Mesodermal cell (in vitro differentiated cells): Measurements from ENCODE around the gene TDRD9.

Source experiments
- H3K27ac ChIP-seq: 2 replicates; pipeline ENCODE4 v1.7.0; 2013; ENCODE audit warnings: mild to moderate bottlenecking, low read depth, low read length, moderate library complexity; ENCODE audit not compliant: severe bottlenecking
- H3K36me3 ChIP-seq: 2 replicates; pipeline ENCODE4 v1.7.1; 2013; ENCODE audit warnings: mild to moderate bottlenecking, low read length, moderate library complexity; ENCODE audit not compliant: control insufficient read depth, insufficient read depth
- H3K4me1 ChIP-seq: one replicate; pipeline ENCODE4 v1.7.1; 2013; ENCODE audit warnings: mild to moderate bottlenecking, low read length; ENCODE audit not compliant: insufficient read depth, control insufficient read depth, poor library complexity, severe bottlenecking
- H3K4me3 ChIP-seq: 2 replicates; pipeline ENCODE4 v1.7.0; 2013; ENCODE audit warnings: low read length, control low read depth, mild to moderate bottlenecking; ENCODE audit not compliant: insufficient read depth, poor library complexity, severe bottlenecking; ENCODE audit errors: extremely low read depth
- H3K9me3 ChIP-seq: 2 replicates; pipeline ENCODE4 v1.7.1; 2013; ENCODE audit warnings: mild to moderate bottlenecking, low read length, moderate library complexity; ENCODE audit not compliant: control insufficient read depth
- WGBS, 2 experiments: methylation state at CpG; one replicate each; pipeline ENCODE4 v1.1.5; 2013; ENCODE audit warnings: missing lambda C conversion rate in 2 of 2; ENCODE audit not compliant: insufficient coverage in 2 of 2; 5-methylcytosine and 5-hydroxymethylcytosine counted together

TDRD9 gene

DNA sequence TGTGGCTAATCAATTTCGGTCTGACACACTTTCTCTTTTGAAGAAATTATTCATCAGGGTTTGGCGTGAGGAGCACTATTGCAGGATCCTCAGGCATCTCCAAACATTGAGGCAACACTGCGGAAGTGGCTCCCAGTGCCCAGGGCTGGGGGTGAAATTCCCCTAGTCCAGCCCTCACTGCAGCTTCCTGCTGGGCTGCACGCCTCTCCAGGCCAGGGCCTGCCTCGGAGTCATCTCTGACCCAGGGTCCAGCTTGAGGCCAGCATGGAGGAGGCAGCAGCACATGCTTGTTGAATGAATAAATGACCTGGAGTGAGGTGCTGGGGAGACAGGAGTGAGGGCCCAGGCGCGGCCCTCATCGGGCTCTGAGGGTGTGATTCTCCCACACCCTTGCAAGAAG is 36.0 kb upstream of the TDRD9 start:
- Histone ChIP-seq H3K4me3 (no peak overlapping the region), H3K9me3 (peaks cover 6% of the 10 kb centered on the region), H3K27ac (no peak overlapping the region), H3K4me1 (no peaks in the 10 kb centered on the region), H3K36me3 (no peaks in the 10 kb centered on the region)
- WGBS, 2 experiments, result 87 to 92% methylated on average over 3 to 7 of the region's 8 CpGs

DNA sequence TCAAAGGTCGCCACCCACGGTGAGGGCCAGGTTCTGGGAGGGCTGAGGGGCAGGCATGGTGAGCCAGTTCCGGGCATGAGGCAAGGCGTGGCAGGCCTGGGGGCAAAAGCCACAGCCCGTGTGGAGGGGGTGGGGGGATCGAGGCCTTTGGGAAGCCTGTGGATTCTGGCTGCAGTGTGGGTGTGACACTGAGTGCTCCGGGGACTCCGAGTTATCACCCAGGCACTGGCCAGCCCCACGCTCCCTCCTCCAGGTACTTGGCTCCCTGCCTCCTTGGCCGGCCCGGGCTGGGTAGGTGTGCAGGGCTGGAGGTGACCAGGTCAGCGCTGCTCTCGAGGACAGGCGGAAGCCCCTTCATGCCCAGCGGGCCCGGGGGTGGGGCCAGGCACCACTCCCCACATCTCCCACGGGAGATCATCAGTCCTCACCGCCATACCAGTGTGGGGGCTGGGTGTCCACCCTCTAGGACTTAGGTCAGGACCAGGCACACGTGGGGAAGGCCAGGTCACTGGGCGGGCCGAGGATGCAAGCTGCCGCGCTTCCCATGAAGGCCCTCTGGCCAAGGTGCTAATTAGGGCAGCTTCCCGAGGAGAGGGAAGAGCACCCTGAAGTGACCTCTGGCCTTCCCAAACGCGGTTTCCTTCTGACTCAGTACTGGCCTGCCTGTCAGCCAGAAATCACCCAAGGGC is 34.1 kb upstream of the TDRD9 start:
- WGBS, 2 experiments, result 85 to 87% methylated on average over 23 to 24 of the region's 26 CpGs
- Histone ChIP-seq H3K9me3 (peaks cover 6% of the 10 kb centered on the region), H3K36me3 (no peaks in the 10 kb centered on the region), H3K4me1 (no peaks in the 10 kb centered on the region), H3K27ac (no peak overlapping the region), H3K4me3 (no peak overlapping the region)

DNA sequence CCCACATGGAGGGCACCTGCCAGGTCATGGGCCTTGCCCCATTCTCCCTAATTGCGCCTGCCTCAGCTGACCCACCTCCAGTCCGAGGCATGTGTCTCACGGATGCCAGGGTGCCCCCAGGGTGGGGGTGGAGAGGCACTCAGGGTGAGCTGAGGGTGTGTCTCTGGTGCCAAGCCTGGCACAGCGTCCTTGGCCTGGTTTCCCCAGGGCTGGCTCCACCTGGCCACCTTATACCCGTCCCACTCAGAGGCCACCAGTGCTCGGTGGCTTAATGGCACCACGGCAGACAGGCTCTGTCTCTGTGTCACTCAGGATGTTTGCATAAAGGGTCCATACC is 33.6 kb upstream of the TDRD9 start:
- Histone ChIP-seq H3K4me3 (no peak overlapping the region), H3K36me3 (no peaks in the 10 kb centered on the region), H3K9me3 (peaks cover 6% of the 10 kb centered on the region), H3K4me1 (no peaks in the 10 kb centered on the region), H3K27ac (no peak overlapping the region)
- WGBS, 2 experiments, result 83 to 90% methylated on average over 6 of the region's 7 CpGs

DNA sequence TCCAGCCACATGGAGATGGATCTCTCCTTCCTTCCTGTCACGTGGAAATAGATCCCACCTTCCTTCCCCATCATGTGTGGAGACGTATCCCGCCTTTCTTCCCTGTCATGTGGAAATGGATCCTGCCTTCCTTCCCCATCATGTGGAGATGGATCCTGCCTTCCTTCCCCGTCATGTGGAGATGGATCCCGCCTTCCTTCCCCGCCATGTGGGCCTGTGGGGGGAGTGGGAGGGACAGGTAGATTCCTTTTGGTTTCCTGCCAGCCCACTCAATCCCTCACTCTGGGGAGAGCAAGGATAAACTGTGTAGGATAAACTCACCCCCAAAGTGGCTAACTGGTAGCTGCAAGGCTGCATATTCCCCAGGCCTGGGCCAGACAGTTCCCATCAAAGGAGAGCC is 31.7 kb upstream of the TDRD9 start:
- Histone ChIP-seq H3K4me3 (no peak overlapping the region), H3K27ac (no peak overlapping the region), H3K4me1 (no peaks in the 10 kb centered on the region), H3K36me3 (no peaks in the 10 kb centered on the region), H3K9me3 (peaks cover 6% of the 10 kb centered on the region)
- 68 to 79% methylated on average over 4 to 5 of the region's 6 CpGs for WGBS, 2 experiments

DNA sequence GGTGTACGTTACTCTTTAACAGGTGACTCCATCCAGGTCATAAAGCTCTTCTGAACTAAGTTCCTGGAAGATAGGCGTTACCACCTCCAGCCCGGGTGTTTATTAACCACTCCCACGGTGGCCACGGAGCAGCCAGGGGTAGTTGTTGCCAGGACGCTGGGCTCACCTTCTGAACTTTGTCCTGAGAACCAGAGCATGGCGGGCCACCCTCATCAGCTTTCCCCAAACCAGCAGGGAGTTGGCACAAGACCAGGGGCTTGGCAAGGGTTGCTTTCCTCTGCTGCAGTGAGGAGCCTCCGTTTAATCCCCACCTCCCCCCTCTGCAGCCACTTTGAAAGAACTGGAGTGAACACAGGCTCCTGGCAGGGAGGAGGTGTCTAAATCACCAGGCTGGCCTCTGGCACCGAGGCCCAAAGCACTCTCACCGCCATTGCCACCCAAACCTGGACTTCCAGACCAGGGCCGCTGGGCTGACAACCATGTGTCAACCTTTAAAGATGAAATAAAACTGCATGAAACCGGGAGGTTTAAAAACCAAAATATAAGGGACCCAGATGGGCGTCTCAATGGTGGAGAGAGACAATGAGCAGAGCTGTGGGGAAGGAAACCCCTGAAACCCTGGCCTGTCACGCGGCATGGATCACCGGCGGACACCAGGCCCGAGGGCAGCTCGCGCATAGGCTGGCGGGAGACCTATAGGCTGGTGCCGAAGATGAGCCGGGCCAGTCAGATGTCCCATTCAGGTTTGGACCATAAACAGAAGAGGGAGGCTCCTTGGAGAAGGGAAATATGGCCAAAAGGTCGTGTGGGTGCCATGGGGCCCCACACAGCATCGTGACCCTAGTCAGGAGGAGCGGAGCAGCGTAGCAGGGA is 30.9 kb upstream of the TDRD9 start:
- no peaks in the 10 kb centered on the region for H3K36me3 ChIP-seq
- H3K27ac ChIP-seq, result no peak overlapping the region
- WGBS, 2 experiments, result 84 to 86% methylated on average over 21 to 27 of the region's 27 CpGs
- peaks cover 6% of the 10 kb centered on the region for H3K9me3 ChIP-seq
- no peaks in the 10 kb centered on the region for H3K4me1 ChIP-seq
- H3K4me3 ChIP-seq, result no peak overlapping the region

DNA sequence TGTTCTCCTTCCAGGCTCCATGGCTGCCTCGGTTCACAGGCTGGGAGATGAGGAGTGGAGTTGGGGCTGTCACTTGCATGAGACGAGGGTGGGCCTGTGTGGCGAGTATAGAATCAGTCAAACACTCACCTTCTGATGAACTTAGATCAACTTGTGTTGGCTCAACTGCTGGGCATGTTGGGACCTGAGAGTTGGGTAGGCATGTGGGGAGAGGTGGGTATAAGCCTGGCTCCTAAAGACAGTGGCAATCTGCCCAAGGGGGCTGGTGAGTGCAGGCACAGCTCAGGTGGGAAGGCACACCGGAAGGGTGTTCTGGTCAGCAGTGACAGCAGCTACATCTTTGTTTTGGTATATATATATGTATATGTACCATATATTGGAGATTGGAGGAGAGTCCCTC is 30.1 kb upstream of the TDRD9 start:
- WGBS, 2 experiments, result 88 to 90% methylated on average over 2 to 3 of the region's 4 CpGs
- no peaks in the 10 kb centered on the region for H3K36me3 ChIP-seq
- H3K27ac ChIP-seq, result no peak overlapping the region
- no peaks in the 10 kb centered on the region for H3K4me1 ChIP-seq
- H3K4me3 ChIP-seq, result no peak overlapping the region
- peaks cover 6% of the 10 kb centered on the region for H3K9me3 ChIP-seq

DNA sequence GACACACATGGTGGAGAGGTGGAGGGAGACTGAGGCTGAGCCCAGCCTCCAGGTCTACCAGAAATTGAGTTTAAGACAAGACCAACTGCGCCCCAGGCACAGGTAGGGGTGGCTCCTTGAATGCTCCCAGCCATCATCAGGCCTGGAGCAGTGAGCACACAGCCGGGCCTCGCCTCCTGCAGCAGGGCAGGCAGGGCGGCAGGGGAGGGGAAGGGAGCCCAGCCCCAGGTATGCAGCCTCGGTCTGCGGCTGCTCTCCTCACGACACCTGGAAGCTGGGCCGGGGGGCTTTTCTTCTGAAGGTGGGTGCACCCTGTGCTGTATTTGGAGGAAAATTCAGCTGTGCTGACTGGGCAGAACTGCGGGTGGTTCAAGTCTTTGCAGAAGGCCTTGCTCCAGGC is 29.5 kb upstream of the TDRD9 start:
- H3K4me3 ChIP-seq, result no peak overlapping the region
- H3K36me3 ChIP-seq, result no peaks in the 10 kb centered on the region
- H3K9me3 ChIP-seq, result peaks cover 6% of the 10 kb centered on the region
- no peak overlapping the region for H3K27ac ChIP-seq
- no peaks in the 10 kb centered on the region for H3K4me1 ChIP-seq
- WGBS, 2 experiments, result 72 to 86% methylated on average over 6 to 8 of the region's 9 CpGs

DNA sequence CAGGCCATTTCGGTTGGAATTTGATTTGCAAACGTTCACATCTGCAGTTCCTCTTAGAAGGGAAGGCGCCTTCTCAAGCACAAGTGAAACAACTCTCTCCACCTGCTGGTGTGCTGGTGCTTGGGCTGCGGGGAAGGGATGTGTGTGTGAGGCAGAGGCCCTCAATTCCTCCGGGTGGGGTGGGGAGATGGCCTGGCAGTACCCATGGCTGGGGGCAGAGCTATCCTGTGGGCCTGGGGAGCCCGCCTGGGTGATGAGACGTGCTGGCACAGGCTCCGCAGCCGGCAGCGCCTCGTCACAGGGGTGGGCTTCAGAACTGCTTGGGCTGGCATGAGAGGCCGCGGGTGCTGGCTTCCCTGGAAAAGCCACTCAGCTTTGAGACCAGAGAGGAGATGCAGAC is 28.9 kb upstream of the TDRD9 start:
- Histone ChIP-seq H3K9me3 (peaks cover 6% of the 10 kb centered on the region), H3K4me3 (no peak overlapping the region), H3K27ac (no peak overlapping the region), H3K36me3 (no peaks in the 10 kb centered on the region), H3K4me1 (no peaks in the 10 kb centered on the region)
- WGBS, 2 experiments, result 81 to 82% methylated on average over 10 to 13 of the region's 13 CpGs

DNA sequence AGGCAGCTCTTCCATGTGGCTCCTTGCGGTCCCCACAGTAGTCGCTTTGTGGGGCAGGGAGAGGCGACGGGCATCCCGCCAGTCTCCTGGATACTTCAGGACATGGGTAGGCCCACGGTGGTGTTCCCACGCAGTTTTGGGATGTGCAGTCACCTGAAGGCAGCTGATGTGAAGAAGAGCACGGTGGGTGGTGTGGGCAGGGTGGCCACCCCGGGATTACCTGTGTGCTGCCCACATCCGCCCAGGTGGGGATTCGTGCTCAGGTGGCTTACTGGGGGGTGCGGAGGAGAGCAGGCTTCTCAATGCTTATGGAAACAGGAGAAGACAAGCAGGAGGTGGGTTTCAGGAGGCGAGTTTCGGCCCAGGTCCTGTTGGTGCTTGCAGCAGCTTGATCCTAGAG is 28.4 kb upstream of the TDRD9 start:
- H3K36me3 ChIP-seq, result no peaks in the 10 kb centered on the region
- no peak overlapping the region for H3K4me3 ChIP-seq
- H3K27ac ChIP-seq, result no peak overlapping the region
- WGBS, 2 experiments, result 90 to 91% methylated on average over 14 of the region's 14 CpGs
- no peaks in the 10 kb centered on the region for H3K4me1 ChIP-seq
- peaks cover 6% of the 10 kb centered on the region for H3K9me3 ChIP-seq

DNA sequence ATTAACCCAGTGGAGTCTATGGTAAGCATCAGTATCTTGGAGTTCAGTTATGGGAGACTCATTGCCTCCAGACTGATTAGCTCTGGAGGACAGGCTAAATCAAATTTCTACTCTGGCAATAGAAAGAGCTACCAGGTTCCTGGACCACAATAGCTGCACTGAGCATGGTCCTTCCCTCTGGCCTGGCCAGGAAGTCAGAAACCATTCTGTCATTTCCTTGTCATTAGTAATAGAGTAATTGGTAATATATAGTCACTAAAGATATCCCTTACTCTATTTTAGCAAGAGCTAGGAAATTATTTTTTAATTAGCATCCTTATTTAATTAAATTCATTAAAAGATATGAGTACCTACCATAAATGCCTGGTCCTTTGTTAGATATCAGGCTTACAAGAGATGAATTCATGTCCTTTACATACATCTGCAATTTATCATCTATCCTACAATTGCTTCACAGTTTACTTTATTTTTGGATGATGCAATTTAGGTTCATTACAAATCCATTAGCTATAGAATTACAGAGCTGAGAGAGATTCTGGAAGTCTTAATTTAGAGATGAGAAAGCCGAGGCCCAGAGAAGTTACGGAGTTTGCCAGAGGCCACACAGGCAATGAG is 23.7 kb upstream of the TDRD9 start:
- H3K36me3 ChIP-seq, result peaks cover 4% of the 10 kb centered on the region
- no peaks in the 10 kb centered on the region for H3K9me3 ChIP-seq
- no peaks in the 10 kb centered on the region for H3K4me1 ChIP-seq
- 94 to 100% methylated on average over 2 of the region's 2 CpGs for WGBS, 2 experiments
- no peak overlapping the region for H3K27ac ChIP-seq
- no peak overlapping the region for H3K4me3 ChIP-seq
